ENCODE results near the gene TMEM54. TPM values are rescaled to one million over a fixed set of nuclear protein-coding genes. Genes with fewer than 3 reads are reported as not detected.

TMEM54 gene
- total and polyA plus RNA-seq, 9 of the 15 experiments (the other 6 are each of a cell fraction or from before 2014, with no cell fraction given) = 1.00 to 16.2 (median 8.2) TPM

- TF ChIP-seq HNRNPUL1 (IDR thresholded peaks at IDR 0.05; ENCODE audit: low read length) (no peak), ZNF609 (CRISPR knock-in tag; IDR thresholded peaks at IDR 0.05; ENCODE audit: borderline replicate concordance) (no peak), ZBTB33 (CRISPR knock-in tag; IDR thresholded peaks at IDR 0.05) (peak; percentile 43; the same call in 1 of the 2 replicates), GTF2F1 (IDR thresholded peaks at IDR 0.05; ENCODE audit: low read depth, low read length) (no peak), HDAC1 (IDR thresholded peaks at IDR 0.05) (no peak)
Measured at GRCh38 chr1:32901823-32902534, 790 bp upstream of the TMEM54 start (continued).

Measured in K562 (cell line).